Activated T-cell treated with anti-CD3 and anti-CD28 coated beads, Interleukin-2, amount 50 U/mL, for 48 hours (primary cell): ENCODE results near the gene RFC1.
"Not testable (repeated sequence)": the region's sequence is repeated elsewhere in the genome, so short reads cannot be mapped to it uniquely, and the experiment has no call there.

Experiments
- DNase-seq, 2 experiments: peaks; one replicate each; pipeline ENCODE4 v3.0.0-alpha.2; 2020

RFC1 gene

DNA sequence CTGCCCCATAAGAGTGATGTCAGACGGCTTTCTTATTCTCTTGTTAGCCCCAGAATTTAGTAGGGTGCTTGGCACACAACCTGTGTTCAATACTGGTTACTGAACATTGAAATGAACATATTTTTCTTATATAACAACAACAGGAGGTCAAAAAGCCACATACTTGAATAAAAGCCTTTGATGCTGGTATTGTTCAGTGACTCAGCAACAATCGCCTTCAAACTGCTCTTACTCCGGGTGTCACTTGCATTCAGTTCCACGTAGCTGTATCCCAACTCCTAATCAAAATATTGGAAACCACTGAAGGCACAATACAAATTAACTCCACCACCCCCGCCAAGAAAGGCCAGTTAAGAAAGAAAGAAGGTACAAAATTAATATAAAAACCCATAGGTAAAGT, 61.5 kb downstream of the RFC1 start:
- DNase-seq = no peak

- no peak for DNase-seq
Measured at GRCh38 chr4:39303871-39304270, 62.3 kb downstream of the RFC1 start.

GRCh38 chr4:39302901-39303300, 63.3 kb downstream of the RFC1 start:
- no peak for DNase-seq

DNA sequence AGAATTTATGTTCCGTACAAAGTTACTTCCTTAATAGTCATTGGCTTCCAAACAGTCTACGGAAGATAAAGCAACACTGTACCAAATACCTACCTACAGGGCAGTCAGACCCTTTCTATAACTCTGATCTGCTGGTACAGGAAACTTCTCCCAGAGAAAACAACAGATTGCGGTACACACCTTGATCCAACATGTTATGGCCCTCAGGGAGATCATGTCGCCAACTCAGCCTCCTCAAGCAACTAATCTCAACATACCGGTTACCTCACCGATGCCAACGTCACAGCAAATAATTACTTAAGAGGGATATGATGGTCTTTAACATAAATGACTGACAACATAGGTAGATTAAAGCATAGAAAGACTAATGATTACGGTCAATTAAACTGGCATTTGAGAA, 70.4 kb downstream of the RFC1 start:
- DNase-seq = no peak

- DNase-seq = not testable (repeated sequence)
Measured at GRCh38 chr4:39292433-39292832, 73.7 kb downstream of the RFC1 start.

- DNase-seq = no peak
Measured at GRCh38 chr4:39291686-39292085, 74.5 kb downstream of the RFC1 start.

DNA sequence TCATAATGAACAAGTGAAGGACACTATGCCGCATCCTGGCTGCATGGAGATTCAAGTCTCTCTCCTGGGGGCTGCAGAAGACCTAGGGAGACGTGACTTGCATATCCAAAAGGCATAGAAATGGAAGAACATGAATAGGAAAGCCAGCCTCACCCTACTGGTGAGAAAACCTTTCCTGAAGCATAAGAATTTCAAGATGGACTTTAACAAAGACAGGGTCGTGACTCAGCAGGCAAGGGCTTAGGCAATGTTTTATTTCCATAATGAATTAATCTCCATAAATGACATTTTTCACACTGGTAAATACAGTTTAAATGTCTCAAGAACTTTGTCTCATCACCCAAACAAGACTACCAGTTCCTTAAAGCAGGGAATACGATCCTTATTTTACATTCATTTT, 78.9 kb downstream of the RFC1 start:
- no peak for DNase-seq

DNA sequence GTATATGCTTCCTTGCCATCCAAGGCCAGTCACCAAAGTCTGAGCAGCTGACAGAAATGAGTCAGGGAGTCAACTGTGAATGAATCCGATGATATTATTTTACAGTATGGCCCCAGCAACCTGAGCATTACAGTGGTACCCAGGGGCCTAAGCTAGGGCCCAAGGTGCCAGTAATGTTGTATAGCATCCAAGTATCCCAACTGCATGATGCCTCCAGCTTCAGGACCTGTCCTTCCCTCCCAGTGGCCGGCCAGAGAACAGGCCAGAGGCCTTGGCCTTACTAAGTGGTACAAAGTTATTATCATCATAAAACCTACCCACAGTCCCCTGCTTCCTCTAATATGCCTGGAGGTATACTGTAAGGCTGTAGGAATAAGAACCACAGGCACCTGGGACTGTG, 79.9 kb downstream of the RFC1 start:
- no peak for DNase-seq

DNA sequence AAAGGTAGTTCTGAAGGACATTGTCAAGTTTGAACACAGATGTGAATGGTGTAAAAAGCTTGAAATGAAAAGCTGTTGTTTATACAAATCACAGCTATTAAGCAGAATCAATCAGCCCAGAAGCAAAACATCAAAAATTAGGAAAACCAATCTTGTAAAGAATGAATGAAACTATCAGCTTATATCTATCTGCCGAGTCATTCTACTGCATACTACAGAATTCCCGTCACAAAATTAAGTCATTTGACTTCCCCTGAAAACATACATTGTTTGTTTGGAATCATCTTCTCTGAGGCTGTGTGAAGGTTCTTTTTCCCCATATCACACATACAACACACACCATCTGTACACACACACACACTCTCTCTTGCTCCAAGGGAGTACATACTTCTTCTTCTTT, 80.3 kb downstream of the RFC1 start:
- DNase-seq = no peak

GRCh38 chr4:39285111-39285795, 80.9 kb downstream of the RFC1 start:
- no peak for DNase-seq

GRCh38 chr4:39280770-39281169, 85.4 kb downstream of the RFC1 start:
- DNase-seq = no peak

DNA sequence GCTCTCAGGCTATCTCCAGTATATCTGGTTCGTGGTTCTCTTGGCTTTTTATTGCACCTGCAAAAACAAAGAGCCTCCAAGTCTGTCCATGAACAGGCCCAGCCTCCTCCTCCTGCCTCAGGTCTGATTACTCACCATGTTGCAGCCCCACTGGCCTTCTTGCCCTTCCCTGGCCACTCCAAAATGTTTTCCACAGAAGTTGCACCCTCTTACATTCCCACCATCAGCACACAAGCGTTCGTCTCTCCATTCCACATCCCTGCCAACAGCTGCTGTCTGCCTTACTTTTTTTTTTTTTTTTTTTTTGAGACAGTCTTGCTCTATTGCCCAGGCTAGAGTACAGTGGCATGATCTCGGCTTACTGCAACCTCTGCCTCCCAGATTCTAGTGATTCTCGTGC, 86.7 kb downstream of the RFC1 start:
- no peak for DNase-seq

- no peak for DNase-seq
Measured at GRCh38 chr4:39278476-39278875, 87.7 kb downstream of the RFC1 start.

DNA sequence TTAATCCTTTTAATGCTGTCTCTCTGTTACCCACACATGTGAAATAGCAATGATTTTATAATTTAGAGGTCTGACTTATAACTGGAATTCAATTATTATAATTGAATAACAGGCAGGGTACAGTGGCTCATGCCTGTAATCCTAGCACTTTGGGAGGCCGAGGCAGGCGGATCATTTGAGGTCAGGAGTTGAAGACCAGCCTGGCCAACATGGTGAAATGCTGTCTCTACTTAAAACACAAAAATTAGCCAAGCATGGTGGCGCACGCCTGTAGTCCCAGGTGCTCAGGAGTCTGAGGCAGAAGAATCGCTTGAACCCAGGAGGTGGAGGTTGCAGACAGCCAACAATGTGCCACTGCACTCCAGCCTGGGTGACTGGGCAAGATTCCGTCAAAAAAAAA, 88.5 kb downstream of the RFC1 start:
- not testable (repeated sequence) for DNase-seq

GRCh38 chr4:39274503-39274902, 91.7 kb downstream of the RFC1 start:
- no peak for DNase-seq

DNA sequence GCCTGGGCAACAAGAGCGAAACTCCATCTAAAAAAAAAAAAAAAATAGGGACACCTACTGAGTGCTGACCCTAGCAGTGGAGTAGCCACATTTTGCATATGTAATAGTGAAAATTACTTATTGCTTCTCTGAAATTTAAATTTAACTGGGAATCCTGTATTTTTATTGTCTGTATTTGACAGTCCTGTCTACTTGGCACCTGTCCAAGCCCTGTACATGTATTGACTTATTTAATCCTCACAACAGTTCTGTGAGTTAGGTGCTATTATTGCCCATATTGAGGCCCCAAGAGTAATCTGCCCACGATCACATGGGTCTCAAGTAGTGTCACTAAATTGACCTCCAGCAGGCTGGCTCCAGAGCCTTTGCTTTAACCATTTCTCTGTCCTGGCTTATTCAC, 102.3 kb downstream of the RFC1 start:
- no peak for DNase-seq

DNA sequence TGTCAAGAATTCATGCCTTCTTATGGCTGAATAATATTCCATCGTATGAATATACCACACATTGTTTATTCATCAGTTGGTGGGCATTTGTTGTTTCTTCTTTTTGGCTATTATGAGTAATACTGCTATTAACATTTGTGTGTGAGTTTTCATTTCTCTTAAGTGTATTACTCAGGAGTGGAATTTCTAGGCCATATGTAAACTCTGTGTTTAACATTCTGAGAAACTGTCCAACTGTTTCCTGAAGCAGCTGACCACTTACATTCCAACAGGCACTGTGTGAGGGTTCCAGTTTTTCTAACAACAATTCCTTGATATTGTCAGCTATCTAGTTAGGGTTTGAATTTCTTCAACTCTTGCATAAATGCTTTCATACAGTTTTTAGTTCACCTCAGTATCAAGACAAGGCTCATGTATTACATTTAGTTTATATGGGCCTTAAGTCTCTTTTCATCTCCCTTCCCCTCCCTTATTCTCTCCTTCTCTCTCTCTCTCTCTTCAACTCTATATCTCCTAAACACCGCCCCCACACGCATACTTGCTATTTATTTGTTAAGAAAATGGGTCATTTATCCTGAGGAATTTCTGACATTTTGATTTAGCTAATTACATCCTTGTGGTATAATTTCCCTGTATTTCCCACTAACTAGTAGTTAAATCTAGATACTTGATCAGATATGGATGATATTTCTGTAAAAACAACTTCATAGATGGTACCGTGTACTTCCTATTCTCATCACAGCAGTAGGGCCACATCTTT, 106.4 kb downstream of the RFC1 start:
- no peak for DNase-seq

GRCh38 chr4:39256436-39256835, 109.7 kb downstream of the RFC1 start:
- DNase-seq = no peak

DNA sequence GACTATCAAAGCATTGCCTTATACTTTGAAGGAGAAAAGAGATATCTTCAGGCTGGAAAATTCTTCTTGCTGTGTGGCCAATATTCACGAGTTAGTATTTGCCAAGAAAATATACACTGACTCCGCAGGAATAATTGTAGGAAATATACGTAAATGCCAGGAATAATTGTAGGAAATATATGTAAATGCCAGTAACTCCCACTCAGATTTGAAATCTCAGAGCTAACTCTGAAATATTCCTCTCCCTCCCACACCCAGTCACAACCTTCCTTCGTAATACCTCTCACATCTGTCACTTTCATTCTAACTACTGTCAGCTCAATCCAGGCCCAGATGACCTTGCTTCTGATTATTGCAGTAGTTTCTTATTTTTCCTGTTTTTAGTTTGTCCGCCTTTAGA, 110.3 kb downstream of the RFC1 start:
- DNase-seq = no peak

DNA sequence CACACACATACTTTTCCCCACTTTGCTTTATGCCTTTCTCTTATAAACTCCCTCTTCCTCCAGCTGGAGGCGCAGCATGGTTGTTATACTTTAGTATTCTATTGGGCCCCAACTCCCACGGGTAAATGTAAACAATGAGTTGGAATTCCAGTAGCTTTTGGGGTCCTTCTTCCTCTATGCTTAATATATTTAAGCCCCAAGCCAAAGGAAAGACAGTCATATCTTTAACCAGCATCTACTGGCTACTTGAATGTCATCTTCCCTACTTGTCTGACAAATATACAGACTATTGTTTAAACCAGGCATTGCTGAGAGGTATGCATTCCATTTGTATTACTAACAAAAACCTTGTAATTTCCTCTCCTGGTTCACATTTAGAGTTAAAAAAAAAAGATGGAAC, 110.9 kb downstream of the RFC1 start:
- DNase-seq = no peak

GRCh38 chr4:39243462-39243861, 122.7 kb downstream of the RFC1 start:
- DNase-seq = no peak
